ENCODE measurements around the gene PDCD5.

DNA sequence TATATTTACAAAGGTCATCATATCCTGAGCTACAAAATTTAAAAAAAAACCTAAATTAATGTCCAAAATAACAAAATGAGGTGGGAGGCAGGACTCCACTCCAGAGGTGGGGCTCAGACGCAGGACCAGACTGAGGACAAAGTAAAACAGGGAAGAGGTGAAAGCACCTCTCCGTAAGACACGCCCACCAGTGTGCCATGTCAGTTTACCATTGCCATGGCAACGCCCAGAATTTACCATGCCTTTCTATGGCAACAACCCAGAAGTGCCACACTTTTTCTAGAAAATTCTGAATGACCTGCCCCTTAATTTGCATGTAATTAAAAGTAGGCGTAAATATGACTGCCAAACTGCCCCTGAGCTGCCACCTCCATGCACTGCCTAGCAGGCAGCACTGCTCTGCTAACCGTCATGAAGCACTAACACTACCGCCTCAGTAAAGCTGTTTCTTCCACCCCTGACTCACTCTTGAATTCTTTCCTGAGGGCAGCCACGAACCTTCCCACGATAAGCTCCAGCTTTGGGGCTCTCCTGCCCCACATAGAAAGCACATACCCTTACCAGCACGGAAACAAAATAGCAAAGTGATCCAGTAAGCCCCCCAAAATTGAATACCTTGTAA lies 22.3 kb upstream of the PDCD5 start:
- TF ChIP-seq JUND (IDR thresholded peaks at IDR 0.05), result no peak
- no peak for TF ChIP-seq POLR2AphosphoS5 (IDR thresholded peaks at IDR 0.05; ENCODE audit: low read depth, low read length)
- TF ChIP-seq RAD21 (IDR thresholded peaks at IDR 0.05; ENCODE audit: low read length), result no peak
- TF ChIP-seq, protein P1, sequence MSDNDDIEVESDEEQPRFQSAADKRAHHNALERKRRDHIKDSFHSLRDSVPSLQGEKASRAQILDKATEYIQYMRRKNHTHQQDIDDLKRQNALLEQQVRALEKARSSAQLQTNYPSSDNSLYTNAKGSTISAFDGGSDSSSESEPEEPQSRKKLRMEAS (IDR thresholded peaks at IDR 0.05; ENCODE audit: low read depth), result no peak
- TF ChIP-seq, protein P2, sequence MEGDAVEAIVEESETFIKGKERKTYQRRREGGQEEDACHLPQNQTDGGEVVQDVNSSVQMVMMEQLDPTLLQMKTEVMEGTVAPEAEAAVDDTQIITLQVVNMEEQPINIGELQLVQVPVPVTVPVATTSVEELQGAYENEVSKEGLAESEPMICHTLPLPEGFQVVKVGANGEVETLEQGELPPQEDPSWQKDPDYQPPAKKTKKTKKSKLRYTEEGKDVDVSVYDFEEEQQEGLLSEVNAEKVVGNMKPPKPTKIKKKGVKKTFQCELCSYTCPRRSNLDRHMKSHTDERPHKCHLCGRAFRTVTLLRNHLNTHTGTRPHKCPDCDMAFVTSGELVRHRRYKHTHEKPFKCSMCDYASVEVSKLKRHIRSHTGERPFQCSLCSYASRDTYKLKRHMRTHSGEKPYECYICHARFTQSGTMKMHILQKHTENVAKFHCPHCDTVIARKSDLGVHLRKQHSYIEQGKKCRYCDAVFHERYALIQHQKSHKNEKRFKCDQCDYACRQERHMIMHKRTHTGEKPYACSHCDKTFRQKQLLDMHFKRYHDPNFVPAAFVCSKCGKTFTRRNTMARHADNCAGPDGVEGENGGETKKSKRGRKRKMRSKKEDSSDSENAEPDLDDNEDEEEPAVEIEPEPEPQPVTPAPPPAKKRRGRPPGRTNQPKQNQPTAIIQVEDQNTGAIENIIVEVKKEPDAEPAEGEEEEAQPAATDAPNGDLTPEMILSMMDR (IDR thresholded peaks at IDR 0.05), result no peak
- no peak for TF ChIP-seq EZH2phosphoT487 (IDR thresholded peaks at IDR 0.05; ENCODE audit: borderline replicate concordance, low read depth)
- no peak for TF ChIP-seq EP300 (IDR thresholded peaks at IDR 0.05; ENCODE audit: borderline replicate concordance in 1 of 2, low read depth in 1 of 2, low read length in 1 of 2)
- TF ChIP-seq, protein P3, sequence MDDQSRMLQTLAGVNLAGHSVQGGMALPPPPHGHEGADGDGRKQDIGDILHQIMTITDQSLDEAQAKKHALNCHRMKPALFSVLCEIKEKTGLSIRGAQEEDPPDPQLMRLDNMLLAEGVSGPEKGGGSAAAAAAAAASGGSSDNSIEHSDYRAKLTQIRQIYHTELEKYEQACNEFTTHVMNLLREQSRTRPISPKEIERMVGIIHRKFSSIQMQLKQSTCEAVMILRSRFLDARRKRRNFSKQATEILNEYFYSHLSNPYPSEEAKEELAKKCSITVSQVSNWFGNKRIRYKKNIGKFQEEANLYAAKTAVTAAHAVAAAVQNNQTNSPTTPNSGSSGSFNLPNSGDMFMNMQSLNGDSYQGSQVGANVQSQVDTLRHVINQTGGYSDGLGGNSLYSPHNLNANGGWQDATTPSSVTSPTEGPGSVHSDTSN (IDR thresholded peaks at IDR 0.05), result no peak
